Progenitor cell of endocrine pancreas (in vitro differentiated cells): Measurements from ENCODE around the gene MTERF4. TPM values are rescaled to one million over a fixed set of nuclear protein-coding genes. Genes with fewer than 3 reads are reported as not detected.

ENCODE experiments used
- DNase-seq: peaks from one replicate; pipeline ENCODE4 v3.0.0; 2021; ENCODE audit warnings: low spot score; ENCODE audit not compliant: unreplicated experiment
- H3K27ac Mint-ChIP-seq: 2 replicates; pipeline ENCODE4 v1.8.0; 2021; ENCODE audit warnings: mild to moderate bottlenecking, moderate library complexity, mixed read lengths
- H3K27me3 Mint-ChIP-seq: 2 replicates; pipeline ENCODE4 v1.8.0; 2021; ENCODE audit warnings: mixed read lengths
- H3K36me3 Mint-ChIP-seq: 2 replicates; pipeline ENCODE4 v1.8.0; 2022; ENCODE audit warnings: mixed read lengths; ENCODE audit not compliant: insufficient read depth
- H3K4me1 Mint-ChIP-seq: 2 replicates; pipeline ENCODE4 v1.8.0; 2021; ENCODE audit warnings: low read depth, mixed read lengths
- H3K4me3 Mint-ChIP-seq: 2 replicates; pipeline ENCODE4 v1.8.0; 2021; ENCODE audit warnings: low read depth, mild to moderate bottlenecking, moderate library complexity, mixed read lengths
- H3K9me3 Mint-ChIP-seq: 2 replicates; pipeline ENCODE4 v1.8.0; 2021; ENCODE audit warnings: low read depth, mixed read lengths
- CTCF ChIP-seq: fragments of 200-600 bp; sonication (generic); IDR thresholded peaks from one replicate; pipeline ENCODE4 v1.5.0; 2021; ENCODE audit warnings: antibody characterized with exemption, mild to moderate bottlenecking; ENCODE audit not compliant: unreplicated experiment
- total RNA-seq: library from RNA; stranded (reverse); gene quantifications from 2 replicates; pipeline ENCODE4 v1.2.1, GENCODE V29; 2021

MTERF4 gene
- total RNA-seq, 1 donor from 2014 or later, result 63.0 TPM

GRCh38 chr2:241133436-241133820 is 31.3 kb upstream of the MTERF4 start:
- DNase-seq, result no peak
- Mint-ChIP-seq H3K27me3 (no peaks in the 10 kb centered on the region), H3K4me1 (no peaks in the 10 kb centered on the region), H3K4me3 (no peak overlapping the region), H3K36me3 (peaks cover 6% of the 10 kb centered on the region), H3K27ac (no peak overlapping the region), H3K9me3 (no peaks in the 10 kb centered on the region)
- TF ChIP-seq CTCF, result no peak

- DNase-seq, result no peak
- Mint-ChIP-seq H3K4me1 (no peaks in the 10 kb centered on the region), H3K4me3 (no peak overlapping the region), H3K27ac (no peak overlapping the region), H3K27me3 (no peaks in the 10 kb centered on the region), H3K9me3 (no peaks in the 10 kb centered on the region), H3K36me3 (peaks cover 6% of the 10 kb centered on the region)
- TF ChIP-seq CTCF, result no peak
These were observed 30.7 kb upstream of the MTERF4 start for GRCh38 chr2:241132538-241133435.

- no peak for TF ChIP-seq CTCF
- no peaks in the 10 kb centered on the region for H3K27me3 Mint-ChIP-seq
- no peak for DNase-seq
- no peaks in the 10 kb centered on the region for H3K4me1 Mint-ChIP-seq
- peaks cover 6% of the 10 kb centered on the region for H3K36me3 Mint-ChIP-seq
- no peaks in the 10 kb centered on the region for H3K9me3 Mint-ChIP-seq
- no peak overlapping the region for H3K27ac Mint-ChIP-seq
- H3K4me3 Mint-ChIP-seq, result no peak overlapping the region
These were observed 29.4 kb upstream of the MTERF4 start for GRCh38 chr2:241131531-241131930.

GRCh38 chr2:241130316-241130715 is 28.2 kb upstream of the MTERF4 start:
- H3K27me3 Mint-ChIP-seq, result no peaks in the 10 kb centered on the region
- no peak for TF ChIP-seq CTCF
- H3K36me3 Mint-ChIP-seq, result peaks cover 3% of the 10 kb centered on the region
- H3K27ac Mint-ChIP-seq, result no peak overlapping the region
- H3K4me1 Mint-ChIP-seq, result no peaks in the 10 kb centered on the region
- H3K4me3 Mint-ChIP-seq, result no peak overlapping the region
- no peak for DNase-seq
- no peaks in the 10 kb centered on the region for H3K9me3 Mint-ChIP-seq

- Mint-ChIP-seq H3K9me3 (no peaks in the 10 kb centered on the region), H3K27ac (no peak overlapping the region), H3K36me3 (peaks cover 3% of the 10 kb centered on the region), H3K27me3 (no peaks in the 10 kb centered on the region), H3K4me3 (no peak overlapping the region), H3K4me1 (no peaks in the 10 kb centered on the region)
- no peak for DNase-seq
- TF ChIP-seq CTCF, result no peak
These were observed 27.2 kb upstream of the MTERF4 start for GRCh38 chr2:241129086-241129871.
